ENCODE data around the gene DPP7.

The DPP7 gene

DNA sequence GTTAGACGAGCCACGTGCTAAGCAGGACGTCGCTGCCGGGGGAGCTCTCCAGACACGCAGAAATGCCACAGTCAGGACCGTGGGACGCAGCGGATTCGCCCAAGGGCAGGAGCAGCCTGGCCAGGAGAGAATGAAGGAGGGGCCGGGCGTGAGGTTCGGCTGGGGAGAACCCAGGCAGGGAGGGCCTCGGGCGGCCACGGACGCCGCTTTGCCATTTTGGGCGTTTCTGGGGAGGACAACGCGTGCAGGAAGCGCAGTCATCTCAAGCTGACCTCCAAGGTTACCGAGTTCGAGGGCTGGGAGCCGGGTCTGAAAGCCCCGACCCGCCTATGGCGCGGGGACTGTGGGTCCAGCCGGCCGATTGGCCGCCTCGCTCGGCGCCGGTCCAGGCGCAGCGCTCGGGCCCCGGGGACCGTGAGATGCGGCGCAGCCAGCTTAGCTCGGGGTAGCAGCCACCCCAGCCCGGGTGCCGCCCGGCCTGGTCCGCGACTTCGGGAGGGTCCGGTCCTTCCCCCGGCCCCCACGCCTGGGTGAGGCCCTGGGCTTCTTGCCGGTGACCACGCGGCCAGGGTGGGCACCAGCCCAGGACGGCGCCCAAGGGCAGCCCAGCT lies 28.5 kb downstream of the DPP7 start:
- DNase-seq, result no peak

- no peak for DNase-seq
These were observed 30.0 kb downstream of the DPP7 start for GRCh38 chr9:137084526-137084925.

DNA sequence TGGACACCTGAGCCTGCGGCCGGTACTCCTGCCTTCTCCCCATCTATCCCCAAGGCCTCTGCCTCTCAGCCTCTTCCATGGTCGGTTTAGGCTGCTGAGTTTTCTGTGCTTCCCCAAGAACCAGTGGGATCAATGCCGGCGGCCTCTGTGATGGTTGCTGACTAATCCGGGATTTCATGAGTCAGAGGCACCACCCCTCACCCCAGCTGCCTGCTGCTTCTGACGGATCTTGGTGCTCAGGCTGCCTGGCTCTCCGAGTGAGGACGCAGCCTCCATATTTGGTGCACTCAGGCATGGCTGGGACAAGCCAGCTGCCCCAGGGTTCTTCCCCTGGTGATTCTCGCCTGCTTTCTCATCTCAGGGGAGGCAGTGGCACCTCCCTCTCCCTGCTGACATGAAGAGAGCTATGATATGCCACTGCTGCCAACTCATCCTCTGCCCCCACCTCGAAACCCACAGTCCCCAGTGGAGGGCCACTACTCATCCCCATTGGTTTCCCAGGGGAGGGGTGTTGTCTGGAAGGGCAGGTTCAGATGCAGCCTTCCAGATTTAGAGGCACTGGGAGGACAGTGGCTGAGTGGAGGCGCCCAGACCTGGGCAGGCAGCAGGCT lies 31.0 kb downstream of the DPP7 start:
- peak; percentile 42 for DNase-seq

GRCh38 chr9:137082925-137083290 lies 31.6 kb downstream of the DPP7 start:
- DNase-seq, result no peak

- no peak for DNase-seq
These were observed 32.2 kb downstream of the DPP7 start for GRCh38 chr9:137082222-137082924.

DNA sequence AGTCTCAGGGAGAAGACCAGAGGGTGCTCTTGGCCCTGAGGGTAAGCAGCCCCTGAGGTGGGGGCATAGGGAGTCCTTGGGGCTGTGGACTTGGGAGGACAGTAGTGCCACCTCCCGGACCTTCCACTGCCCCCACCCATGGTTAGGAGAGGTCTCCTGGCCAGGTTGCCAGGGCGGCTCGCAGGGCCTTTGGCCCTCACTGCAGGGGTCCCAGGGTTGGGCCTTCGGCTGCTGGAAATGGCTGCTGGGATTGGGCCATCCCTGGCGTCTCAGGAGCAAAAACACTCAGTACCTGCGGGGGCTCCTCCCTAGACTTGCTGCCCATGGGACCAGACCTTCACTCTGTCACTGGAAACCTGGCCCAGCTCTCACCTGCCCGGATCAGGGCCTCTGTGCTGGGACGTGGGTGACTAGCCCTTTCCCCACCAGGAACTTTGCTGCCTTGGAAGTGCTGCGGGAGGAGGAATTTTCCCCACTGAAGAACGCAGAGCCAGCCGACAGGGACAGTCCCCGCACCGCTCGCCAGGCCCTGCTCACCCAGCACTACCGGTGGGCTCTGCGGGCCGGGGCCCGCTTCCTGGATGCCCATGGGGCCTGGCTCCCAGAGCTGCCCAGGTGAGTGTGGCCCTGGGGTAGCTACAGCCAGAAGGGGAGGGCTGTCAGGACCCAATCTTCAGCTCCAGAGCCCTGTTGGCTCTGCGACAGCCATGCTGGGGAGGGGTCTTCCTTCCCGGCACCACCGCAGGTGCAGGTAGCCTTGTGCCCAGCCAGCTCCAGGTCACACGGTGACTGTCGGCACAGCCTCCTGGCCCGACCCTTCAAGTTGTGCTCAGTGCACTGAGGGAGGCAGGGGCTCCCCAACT lies 34.0 kb downstream of the DPP7 start:
- no peak for DNase-seq

GRCh38 chr9:137079401-137079787 lies 35.1 kb downstream of the DPP7 start:
- DNase-seq, result no peak

- peak; percentile 28 for DNase-seq
These were observed 35.7 kb downstream of the DPP7 start for GRCh38 chr9:137078701-137079400.

DNA sequence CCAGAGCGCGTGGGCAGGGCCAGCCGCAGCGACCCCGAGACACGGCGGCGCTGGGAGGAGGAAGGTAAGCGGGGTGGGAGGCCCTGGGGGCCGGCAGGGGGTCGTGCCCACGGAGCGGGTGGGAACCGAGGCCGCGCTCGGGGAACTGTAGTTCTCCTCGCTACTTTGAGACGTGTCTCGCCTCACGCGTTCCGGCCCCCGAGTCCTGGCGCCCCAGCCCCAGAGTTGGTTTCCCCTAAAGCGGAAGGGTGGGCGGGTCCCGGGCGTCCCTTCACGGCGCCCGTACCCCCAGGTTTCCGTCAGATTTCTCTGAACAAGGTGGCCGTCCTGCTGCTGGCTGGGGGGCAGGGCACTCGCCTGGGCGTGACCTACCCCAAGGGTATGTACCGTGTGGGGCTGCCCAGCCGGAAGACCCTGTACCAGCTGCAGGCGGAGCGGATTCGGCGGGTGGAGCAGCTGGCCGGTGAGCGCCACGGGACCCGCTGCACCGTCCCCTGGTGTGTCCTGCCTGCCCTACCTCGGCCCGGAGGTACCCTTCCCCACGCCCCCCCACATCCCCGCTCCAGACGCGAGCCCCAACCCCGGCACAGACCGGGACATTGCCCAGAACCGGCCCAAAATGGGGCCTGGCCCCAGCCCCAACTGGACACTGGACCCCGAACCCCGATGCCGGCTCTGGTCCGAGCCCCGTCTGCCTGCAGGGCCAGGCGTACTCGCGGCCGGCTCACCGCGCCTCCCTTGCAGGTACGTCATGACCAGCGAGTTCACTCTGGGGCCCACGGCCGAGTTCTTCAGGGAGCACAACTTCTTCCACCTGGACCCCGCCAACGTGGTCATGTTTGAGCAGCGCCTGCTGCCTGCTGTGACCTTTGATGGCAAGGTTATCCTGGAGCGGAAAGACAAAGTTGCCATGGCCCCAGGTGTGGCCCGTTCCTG lies 36.5 kb downstream of the DPP7 start:
- no peak for DNase-seq

GRCh38 chr9:137077010-137077747 lies 37.4 kb downstream of the DPP7 start, which contains the start of gene UAP1L1:
Gene UAP1L1, plus strand, starts transcription at chr9:137077517. Its CDS starts 16 bp downstream, at chr9:137077533.
- no peak for DNase-seq

- DNase-seq, result no peak
These were observed 37.9 kb downstream of the DPP7 start for GRCh38 chr9:137076636-137077009.

DNA sequence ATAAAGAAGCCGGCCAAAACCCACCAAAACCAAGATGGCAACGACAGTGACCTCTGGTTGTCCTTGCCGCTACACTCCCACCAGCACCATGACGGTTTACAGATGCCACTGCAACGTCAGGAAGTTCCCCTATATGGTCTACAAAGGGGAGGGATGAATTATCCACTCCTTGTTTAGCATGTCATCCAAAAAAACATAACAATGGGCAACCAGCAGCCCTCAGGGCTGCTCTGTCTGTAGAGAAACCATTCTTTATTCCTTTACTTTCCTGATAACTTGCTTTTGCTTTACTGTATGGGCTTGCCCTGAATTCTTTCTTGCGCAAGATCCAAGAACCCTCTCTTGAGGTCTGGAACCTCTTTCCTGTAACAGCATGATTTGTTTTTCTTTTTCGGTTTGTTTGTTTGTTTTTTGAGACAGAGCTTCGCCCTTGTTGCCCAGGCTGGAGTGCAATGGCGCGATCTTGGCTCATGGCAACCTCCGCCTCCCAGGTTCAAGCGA lies 39.2 kb downstream of the DPP7 start:
- no peak for DNase-seq

GRCh38 chr9:137074657-137075274 lies 39.8 kb downstream of the DPP7 start:
- no peak for DNase-seq

DNA sequence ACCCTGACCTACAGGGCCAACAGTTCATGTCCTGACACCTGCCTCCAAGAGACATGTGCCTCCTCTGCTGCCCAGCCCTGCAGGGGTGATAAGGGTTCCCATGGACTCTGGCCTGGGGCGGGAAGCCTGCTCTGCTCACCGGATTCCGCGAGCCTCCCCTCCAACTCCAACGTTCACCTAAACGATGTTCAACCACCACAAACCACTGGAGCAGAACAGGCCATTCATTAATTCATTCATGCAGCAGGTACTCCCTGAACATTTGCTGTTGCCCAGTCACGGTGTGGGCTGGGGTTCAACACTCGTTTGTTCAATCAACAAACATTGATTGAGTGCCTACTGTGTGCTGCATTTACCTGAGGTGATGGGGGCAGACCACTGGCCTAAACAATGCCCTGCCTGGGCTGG lies 40.5 kb downstream of the DPP7 start:
- DNase-seq, result no peak

DNA sequence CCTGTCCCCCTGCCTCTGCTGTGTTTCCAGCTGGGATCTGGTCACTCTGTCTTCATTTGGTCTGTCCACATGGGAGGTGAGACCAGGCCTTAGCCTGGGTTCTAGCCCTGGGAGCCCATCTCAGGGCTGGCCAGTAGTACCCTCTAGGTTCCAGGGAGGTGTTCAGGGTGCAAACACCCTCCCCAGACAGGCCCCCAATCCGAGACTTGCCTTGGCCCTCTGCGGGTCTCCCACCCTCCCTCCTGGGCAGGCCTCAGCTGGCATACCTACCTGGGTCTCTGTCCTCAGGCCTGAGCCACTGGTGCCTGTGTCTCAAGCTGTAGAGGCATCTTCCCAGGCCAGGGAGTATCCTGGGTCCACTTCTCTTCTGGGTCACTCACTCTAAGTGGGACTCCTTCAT lies 43.3 kb downstream of the DPP7 start:
- no peak for DNase-seq

DNA sequence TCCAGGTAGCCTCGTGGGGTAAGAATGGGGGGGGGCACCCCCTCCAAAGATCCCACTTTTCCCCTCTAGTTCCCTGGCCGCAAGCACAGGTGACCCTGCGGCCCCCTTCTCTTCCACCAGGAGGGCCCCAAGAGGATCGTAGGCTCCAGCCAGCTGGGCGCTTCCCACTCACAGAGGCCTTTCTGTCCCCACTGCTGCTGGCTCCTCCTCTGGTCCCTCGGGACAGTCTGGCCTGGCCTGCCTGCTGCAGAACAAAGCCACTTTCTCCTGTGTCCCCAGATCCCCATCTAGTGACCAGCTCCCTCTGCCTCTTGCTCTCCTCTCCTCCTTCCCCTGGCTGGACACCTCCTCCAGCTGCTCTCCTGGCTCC lies 43.6 kb downstream of the DPP7 start:
- DNase-seq, result no peak

- DNase-seq, result peak; percentile 92
These were observed 44.2 kb downstream of the DPP7 start, which contains the start of gene SAPCD2 for GRCh38 chr9:137070201-137070905. Gene SAPCD2, minus strand, starts transcription at chr9:137070557. Its CDS starts 97 bp downstream, at chr9:137070460.

DNA sequence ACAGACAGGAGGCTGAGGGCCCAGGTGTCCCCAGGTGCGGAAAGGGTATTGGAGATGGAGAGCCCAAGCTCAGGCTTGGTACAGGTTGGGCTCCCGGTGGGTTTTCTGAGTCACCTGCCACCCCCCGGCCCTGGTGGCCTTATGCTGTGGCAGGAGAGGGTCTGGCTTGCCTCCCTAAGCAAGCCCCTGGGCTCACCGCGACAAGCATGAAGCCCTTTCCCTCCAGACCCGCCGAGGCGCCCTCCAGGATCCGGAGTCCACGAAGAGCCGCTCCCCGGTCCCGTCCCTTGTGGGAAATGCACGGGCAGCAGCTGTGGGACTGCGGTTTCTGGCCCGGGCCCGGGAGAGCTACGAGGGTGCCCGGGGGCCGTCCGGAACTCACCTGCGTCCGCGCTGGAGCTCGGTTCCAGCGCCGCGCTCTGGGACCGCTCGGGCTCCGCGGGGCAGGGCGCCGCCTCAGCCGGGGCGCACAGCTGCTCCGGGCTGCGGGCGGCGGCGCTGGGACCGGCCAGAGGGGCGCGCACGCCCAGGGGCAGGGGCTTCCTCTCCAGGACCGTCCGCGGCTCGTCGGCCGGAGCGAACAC lies 44.9 kb downstream of the DPP7 start:
- no peak for DNase-seq
